ENCODE data around the gene PMFBP1.

The PMFBP1 gene

DNA sequence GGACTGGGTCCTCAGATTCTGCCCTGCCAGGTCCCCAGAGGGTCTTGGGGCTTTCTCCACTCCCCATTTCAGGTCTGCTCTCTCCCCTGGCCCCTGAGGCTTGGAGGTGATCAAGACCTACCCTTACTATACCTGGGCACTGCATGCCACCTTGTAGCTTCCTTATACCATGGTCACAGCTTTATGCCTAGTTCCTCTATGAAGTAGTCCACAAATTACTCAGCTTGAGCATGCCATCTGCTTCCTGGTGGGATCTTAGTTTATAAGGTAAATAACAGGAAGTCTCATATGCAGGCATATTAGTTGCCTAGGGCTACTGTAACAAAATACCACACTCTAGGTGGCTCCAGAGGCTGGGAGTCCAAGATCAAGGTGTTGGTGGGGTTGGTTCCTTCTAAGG, 11.0 kb upstream of the PMFBP1 start:
- no peak for DNase-seq (ENCODE audit: low spot score)

DNA sequence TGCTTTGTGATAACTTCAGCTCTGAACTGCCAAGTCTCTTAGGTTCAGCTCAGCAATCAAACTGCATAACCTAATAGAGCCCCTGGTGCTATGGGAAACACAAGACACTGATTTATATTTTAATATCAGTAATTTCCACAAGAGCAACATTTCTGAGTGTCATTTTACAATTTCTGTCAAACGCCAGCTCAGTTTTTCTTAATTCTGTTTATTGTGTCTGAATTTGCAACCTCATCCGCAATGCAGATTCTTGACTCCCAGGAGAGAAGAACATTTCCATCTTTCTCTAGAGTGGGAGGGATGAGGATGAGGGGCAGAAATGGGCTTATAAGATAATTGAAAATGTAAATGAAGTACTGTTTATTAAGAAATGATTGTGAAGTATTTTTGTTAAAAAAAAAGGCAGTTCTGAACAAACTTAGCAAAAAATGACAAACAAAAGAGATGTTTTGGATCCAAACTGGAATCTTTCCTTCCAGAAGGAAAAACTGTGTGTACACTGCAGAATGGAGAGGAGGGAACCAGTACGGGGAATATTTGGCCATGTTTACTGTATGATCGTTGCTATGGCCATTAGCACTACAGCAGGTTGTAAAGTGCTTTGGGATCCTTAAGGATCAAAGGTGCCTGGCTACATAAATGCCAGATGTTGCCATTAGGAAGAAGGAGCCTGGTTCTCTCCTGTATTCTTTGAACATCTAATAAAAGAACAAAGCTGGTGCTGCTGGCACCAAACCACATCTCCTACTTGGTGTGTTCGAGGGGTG, 7.4 kb upstream of the PMFBP1 start:
- no peak for DNase-seq (ENCODE audit: low spot score)

DNA sequence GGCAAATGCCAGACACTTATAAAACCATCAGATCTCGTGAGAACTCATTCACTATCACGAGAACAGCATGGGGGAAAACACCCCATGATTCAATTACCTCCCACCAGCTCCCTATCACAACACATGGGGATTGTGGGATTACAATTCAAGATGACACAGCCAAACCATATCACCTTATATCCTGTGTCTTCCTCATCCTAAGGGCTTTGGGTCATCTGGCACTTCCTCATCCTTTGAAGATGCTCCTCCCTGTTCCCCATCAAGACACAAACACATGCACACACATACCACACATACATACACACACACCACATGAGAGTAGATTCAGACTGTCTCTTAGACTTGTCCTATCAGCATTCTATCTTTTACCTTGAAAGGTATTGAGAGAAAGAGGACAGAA, 2.8 kb upstream of the PMFBP1 start:
- no peak for DNase-seq (ENCODE audit: low spot score)

DNA sequence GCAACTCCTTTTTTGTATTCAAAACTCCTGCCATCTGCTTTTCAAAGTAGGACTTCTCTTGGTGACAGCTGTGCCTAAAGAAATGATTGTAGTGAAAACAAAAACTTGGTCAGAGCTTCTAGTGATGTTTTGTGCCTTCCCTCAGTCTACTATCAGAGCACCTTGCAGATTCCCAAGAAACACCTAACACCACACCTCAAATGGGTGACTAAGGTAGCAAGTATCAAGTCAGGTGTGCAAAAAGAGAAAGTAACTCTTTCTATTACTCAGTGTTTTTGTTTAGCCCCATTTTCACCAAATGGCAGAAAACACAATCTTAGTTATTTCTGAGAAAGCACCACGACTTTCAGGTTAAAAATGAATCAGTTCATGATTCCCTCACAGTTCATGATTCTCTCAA, 2.0 kb upstream of the PMFBP1 start:
- no peak for DNase-seq (ENCODE audit: low spot score)

GRCh38 chr16:72171236-72171635, 719 bp downstream of the PMFBP1 start:
- DNase-seq (ENCODE audit: low spot score), result no peak

DNA sequence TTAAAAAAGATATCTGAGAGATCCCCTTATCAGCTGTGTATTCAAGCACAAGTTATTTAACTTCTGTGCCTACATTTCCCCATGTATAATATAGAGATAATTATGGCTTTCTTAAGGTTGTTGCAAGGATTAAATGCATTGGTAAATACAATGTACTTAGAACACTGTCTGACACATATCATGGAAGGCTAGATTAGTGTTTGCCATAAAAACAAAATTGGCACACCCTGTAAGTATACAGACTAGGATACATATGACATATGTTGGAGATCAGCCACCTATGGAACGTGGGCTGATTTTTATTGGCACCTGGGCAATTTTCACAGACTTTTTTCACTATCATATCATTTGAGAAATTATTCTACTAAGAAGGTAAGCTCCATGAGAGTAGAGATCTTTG, 2.2 kb downstream of the PMFBP1 start:
- DNase-seq (ENCODE audit: low spot score), result no peak

DNA sequence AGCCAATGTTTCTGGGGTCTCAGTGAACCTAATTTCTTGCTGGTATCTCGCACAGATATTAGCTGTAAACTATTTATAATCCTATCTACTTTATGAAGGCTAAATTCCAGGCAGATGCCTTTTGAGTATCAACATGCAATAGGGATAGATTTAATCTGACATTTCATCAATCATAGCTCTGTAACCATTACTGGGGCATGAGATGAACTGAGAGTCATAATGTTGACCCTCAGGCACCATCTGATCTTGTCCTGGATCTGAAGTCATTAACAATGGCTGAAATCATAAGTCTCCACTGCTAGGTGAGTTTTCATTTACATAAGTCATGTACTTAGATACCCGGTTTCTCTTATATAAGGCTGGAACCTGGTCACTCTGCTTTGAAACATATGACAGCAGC, 3.6 kb downstream of the PMFBP1 start:
- DNase-seq (ENCODE audit: low spot score), result no peak

GRCh38 chr16:72166954-72167561, 4.9 kb downstream of the PMFBP1 start:
- DNase-seq (ENCODE audit: low spot score), result no peak

GRCh38 chr16:72166151-72166550, 5.8 kb downstream of the PMFBP1 start:
- no peak for DNase-seq (ENCODE audit: low spot score)

DNA sequence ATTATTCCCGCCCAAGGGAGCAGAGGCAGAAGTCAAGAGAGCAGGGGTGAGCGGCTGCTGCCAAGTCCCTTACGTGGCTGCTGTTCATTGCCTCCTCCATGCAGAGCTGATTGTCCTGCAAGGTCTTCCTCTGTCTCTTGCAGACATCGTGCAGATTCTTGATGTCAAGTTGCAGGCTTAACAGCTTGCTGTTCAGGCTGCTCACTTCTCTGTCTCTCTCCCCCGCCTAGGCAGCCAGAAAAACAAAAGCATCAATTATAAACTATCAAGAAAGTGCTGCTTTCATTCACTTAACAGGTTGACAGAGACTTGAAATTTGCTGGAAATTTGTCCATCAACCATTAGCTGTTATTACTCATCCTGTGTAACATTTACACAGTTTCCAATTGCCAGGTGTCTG, 7.3 kb downstream of the PMFBP1 start:
- DNase-seq (ENCODE audit: low spot score), result no peak

- no peak for DNase-seq (ENCODE audit: low spot score)
These were observed 9.8 kb downstream of the PMFBP1 start for GRCh38 chr16:72162105-72162692.

- DNase-seq (ENCODE audit: low spot score), result no peak
These were observed 12.2 kb downstream of the PMFBP1 start for GRCh38 chr16:72159801-72160200.

DNA sequence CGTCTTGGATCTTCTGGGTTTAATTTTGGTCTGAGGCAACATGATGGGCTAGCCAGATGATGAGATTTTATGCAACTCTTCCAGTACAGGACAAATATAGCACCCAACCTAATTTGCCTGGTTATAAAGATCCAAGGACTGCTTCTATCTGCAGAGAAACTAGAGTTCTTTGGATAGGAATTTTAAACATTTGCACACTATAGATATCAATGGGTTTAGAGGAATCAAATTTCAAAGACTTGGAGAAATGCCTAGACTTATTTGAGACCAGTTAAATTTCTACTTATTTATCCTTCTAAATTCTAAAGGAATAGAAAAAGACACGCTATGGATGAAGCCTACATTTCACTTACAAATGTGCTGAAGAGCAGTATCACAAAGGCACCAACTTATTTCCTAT, 12.6 kb downstream of the PMFBP1 start:
- no peak for DNase-seq (ENCODE audit: low spot score)

GRCh38 chr16:72149676-72150464, 22.1 kb downstream of the PMFBP1 start:
- DNase-seq (ENCODE audit: low spot score), result no peak

DNA sequence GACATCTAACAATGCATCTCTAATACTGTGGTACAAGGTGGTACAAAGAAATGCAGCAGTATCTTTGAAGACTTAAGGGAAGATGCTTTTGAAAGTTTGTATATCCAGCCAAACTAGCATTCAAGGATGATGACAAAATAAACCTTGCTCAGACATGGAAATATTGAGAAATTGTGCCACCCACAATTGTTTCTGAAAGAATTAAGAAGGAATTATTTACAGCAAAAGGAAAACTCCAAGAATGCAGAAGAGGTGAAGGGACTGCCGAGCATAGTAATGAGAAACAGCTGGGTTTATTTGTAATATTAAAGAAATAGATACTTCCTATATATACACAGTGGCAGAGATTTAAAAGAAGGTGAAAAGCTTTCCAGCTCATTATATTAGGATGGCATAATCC, 29.5 kb downstream of the PMFBP1 start:
- no peak for DNase-seq (ENCODE audit: low spot score)

DNA sequence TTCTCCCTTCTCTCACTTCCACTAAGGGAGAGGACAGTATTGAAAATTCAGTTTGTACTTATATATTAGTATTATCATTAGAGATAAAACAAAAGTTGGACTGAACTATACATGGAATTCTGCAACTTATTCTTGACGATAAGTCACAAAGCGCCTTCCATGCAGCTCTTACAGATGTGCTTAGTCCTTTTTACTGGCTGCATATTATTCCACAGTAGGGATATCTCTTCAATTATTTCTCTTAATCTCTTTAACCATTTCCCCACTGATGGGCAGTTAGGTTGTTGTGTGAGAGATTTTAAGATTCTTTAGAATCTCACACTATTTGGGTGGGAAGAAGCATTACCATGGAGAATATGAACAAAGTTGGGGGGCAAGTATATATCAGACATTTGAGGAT, 32.0 kb downstream of the PMFBP1 start:
- DNase-seq (ENCODE audit: low spot score), result no peak

GRCh38 chr16:72138064-72138572, 33.8 kb downstream of the PMFBP1 start:
- no peak for DNase-seq (ENCODE audit: low spot score)

DNA sequence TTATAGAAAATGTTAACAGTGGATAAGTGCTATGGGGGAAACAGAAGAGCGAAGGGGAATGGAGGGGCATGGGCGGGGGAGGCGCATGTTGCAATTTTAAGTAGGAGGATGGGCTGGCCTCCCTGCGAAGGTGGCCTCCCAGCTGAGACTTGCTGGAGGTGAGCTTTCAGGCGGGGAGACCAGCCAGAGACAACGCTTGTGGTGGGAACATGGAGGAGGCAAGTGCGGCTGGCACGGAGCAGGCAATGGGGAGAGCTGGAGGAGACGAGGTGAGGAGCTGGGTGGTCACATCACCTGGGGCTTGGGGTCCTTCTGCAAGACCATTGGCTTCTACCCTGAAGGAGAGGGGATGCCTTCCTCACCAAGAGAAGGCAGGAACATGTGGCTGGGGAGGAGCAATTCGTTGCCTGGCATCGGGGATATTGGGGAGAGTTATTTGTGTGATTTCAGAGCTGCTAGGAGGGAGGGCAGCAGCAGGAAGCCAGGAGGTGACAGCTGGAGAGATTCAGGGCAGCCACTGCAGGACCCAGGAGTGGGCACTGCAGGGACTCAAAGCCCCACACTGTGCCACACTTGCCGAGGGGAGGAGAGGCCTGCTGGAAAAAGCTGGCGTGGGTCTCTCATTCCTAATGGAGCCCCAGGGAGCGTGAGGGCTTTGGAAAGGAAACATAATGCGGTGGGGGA, 34.4 kb downstream of the PMFBP1 start:
- DNase-seq (ENCODE audit: low spot score), result no peak

DNA sequence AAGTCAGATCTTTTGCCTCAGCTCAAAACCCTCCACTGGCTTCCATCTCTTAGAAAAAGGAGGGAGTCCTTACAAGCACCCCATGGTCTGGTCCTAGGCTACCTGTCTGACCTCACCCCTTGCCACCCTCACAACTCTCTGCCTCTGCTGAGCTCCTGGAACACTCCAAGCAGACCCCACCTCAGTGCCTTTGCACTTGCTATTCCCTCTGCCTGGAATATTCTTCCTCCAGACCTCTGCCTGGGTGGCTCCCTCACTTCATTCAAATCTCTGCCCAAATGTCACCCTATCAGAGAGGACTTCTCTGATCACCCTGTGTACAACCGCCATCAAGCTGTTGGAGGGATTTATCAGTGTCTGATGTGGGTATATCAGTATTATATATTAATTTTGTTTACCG, 37.4 kb downstream of the PMFBP1 start:
- no peak for DNase-seq (ENCODE audit: low spot score)

GRCh38 chr16:72132726-72133125, 39.2 kb downstream of the PMFBP1 start:
- DNase-seq (ENCODE audit: low spot score), result no peak

DNA sequence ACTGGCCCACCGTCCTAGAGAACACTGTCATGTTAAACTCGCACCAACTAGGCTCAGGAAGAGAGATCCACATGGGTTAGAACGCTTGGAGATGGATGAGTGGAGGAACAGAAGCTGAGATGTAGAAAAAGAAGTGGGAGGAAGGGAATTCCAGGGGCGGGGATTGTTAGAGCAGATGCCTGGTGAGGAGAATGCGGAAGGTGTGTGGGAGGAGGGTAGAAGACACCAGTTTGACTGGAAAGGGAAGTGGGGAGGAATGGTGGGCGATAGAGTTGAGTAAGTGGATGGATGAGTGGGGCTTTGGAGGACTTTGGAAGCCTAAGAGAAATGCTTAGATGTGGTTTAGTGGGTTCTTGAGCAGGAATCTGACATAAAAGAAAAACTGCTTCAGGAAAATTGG, 40.9 kb downstream of the PMFBP1 start:
- DNase-seq (ENCODE audit: low spot score), result peak; percentile 29

Measured in putamen (tissue), 1 donor.